K562 (cell line): Measurements from ENCODE around the gene CALHM3. TPM values are rescaled to one million over a fixed set of nuclear protein-coding genes. Genes with fewer than 3 reads are reported as not detected.
A peak's percentile ranks its signal among the peaks of the same experiment; 100 is the strongest.

ENCODE experiments used
- ATAC-seq: fragments of 200-7000 bp; cut with Tn5 transposase; 3 replicates; pipeline ENCODE4 v1.9.1; 2020; ENCODE audit warnings: moderate library complexity
- BruUV-seq: library from RNA; stranded (reverse); fragments of 400-500 nt; replicated peaks from 2 replicates; lab custom pipeline; 2021; lab: Mats Ljungman, UMichigan
- CTCF ChIA-PET: fragments of 300-600 bp; formaldehyde crosslinking; extraction: SDS; loops from one replicate; lab custom pipeline; 2021; ENCODE audit warnings: low intra/inter-chr PET ratio; lab: Yijun Ruan, JAX
- POLR2A ChIA-PET: fragments of 300-600, 350-650 bp; sonication (Branson Sonifier 250); formaldehyde crosslinking; extraction: SDS; loops from one replicate; lab custom pipeline; 2021; ENCODE audit warnings: antibody characterized with exemption, inconsistent platforms; lab: Yijun Ruan, JAX
- DNase-seq, 4 experiments: peaks; one replicate each; pipeline versions ENCODE4 v3.0.0 to v3.0.0-alpha.2; 2011 to 2018; ENCODE audit warnings: low spot score in 3 of 4, mixed read lengths in 3 of 4; ENCODE audit errors: extremely low read depth in 1 of 4
- FAIRE-seq: peaks from 2 replicates; lab custom pipeline; 2011; peaks lifted over from hg19 to GRCh38; lab: Jason Lieb, UNC
- H2AFZ ChIP-seq: 2 replicates; pipeline ENCODE4 v1.6.0; 2011; ENCODE audit warnings: low read depth, low read length, control low read depth, inconsistent platforms
- H3K27ac ChIP-seq: fragments of 200-600 bp; 3 replicates; pipeline ENCODE4 v1.8.0; 2011; ENCODE audit warnings: low read depth, mild to moderate bottlenecking, control low read depth, inconsistent platforms, low read length, moderate library complexity, mixed read lengths; ENCODE audit errors: extremely low read depth
- H3K27me3 ChIP-seq, 2 experiments: fragments of 300-600 bp in 1 of 2; 2 replicates in 1 of 2; 3 replicates in 1 of 2; pipeline versions ENCODE4 v1.6.0 to v1.8.0; 2011; ENCODE audit warnings: inconsistent platforms in 2 of 2, low read length in 2 of 2, mild to moderate bottlenecking in 1 of 2, mixed read lengths in 1 of 2, moderate library complexity in 1 of 2; ENCODE audit not compliant: control insufficient read depth in 2 of 2, insufficient read depth in 2 of 2
- H3K36me3 ChIP-seq: fragments of 300-600 bp; 3 replicates; pipeline ENCODE4 v1.8.0; 2011; ENCODE audit warnings: mild to moderate bottlenecking, low read length, inconsistent platforms; ENCODE audit not compliant: control insufficient read depth, insufficient read depth
- H3K4me1 ChIP-seq, 2 experiments: fragments of 200-600 bp in 1 of 2; replicated peaks in 1 of 2; 2 replicates in 1 of 2; 3 replicates in 1 of 2; pipeline versions ENCODE4 v1.5.1 to v1.8.0; 2011; ENCODE audit warnings: inconsistent platforms in 2 of 2, low read length in 2 of 2, mild to moderate bottlenecking in 1 of 2, mixed read lengths in 1 of 2, moderate library complexity in 1 of 2; ENCODE audit not compliant: control insufficient read depth in 2 of 2, insufficient read depth in 2 of 2
- H3K4me2 ChIP-seq: 2 replicates; pipeline ENCODE4 v1.6.1; 2011; ENCODE audit warnings: low read length, control low read depth, inconsistent platforms, mixed read lengths; ENCODE audit not compliant: insufficient read depth
- H3K4me3 ChIP-seq: fragments of 200-600 bp; sonication (generic), shearing (Covaris generic); 2 replicates; pipeline ENCODE4 v1.5.1; 2016; ENCODE audit warnings: control low read depth, inconsistent platforms
- H3K79me2 ChIP-seq: fragments of 200-600 bp; 3 replicates; pipeline ENCODE4 v1.8.0; 2011; ENCODE audit warnings: low read length, inconsistent platforms; ENCODE audit not compliant: control insufficient read depth, insufficient read depth
- H3K9ac ChIP-seq, 2 experiments: 2 replicates each; pipeline versions ENCODE4 v1.6.0 to v1.6.1; 2011; ENCODE audit warnings: low read depth in 2 of 2, low read length in 2 of 2, control low read depth in 1 of 2, inconsistent platforms in 1 of 2, mild to moderate bottlenecking in 1 of 2, mixed read lengths in 1 of 2; ENCODE audit not compliant: insufficient read depth in 1 of 2
- H3K9me1 ChIP-seq: one replicate; pipeline ENCODE4 v1.6.0; 2011; ENCODE audit warnings: inconsistent platforms, mild to moderate bottlenecking, low read length, moderate library complexity; ENCODE audit not compliant: control insufficient read depth, insufficient read depth
- H3K9me3 ChIP-seq: replicated peaks from 2 replicates; pipeline ENCODE4 v1.5.1; 2011; ENCODE audit warnings: low read depth, low read length, inconsistent platforms; ENCODE audit not compliant: control insufficient read depth, insufficient read depth
- H4K20me1 ChIP-seq: replicated peaks from 2 replicates; pipeline ENCODE4 v1.6.1; 2011; ENCODE audit warnings: low read length, inconsistent platforms, mixed read lengths; ENCODE audit not compliant: control insufficient read depth, insufficient read depth
- EHMT2 ChIP-seq: fragments of 450-650 bp; IDR thresholded peaks from 2 replicates; pipeline ENCODE4 v1.6.1; 2018; ENCODE audit warnings: antibody characterized with exemption
- KLF16 ChIP-seq: IDR thresholded peaks from 2 replicates; pipeline ENCODE4 v1.6.1; 2016; ENCODE audit warnings: antibody characterized with exemption
- PKNOX1 ChIP-seq: fragments of 450-650 bp; IDR thresholded peaks from 2 replicates; pipeline ENCODE4 v1.6.1; 2016
- PTBP1 ChIP-seq: fragments of 200-400 bp; formaldehyde crosslinking; IDR thresholded peaks from 2 replicates; pipeline ENCODE4 v1.6.1; 2017; ENCODE audit warnings: low read depth, low read length
- RNF2 ChIP-seq: sonication (generic); IDR thresholded peaks from 2 replicates; pipeline ENCODE4 v1.6.1; 2016
- ZNF280A ChIP-seq: fragments of 450-650 bp; IDR thresholded peaks from 2 replicates; pipeline ENCODE4 v1.6.1; 2018; ENCODE audit warnings: mild to moderate bottlenecking, low read depth; ENCODE audit not compliant: partially characterized antibody
- WGBS: fragments of 100-300 bp; shearing (Covaris generic); methylation state at CpG from one replicate; pipeline ENCODE4 v1.1.6; 2016; ENCODE audit warnings: low coverage, mixed read lengths; ENCODE audit not compliant: insufficient coverage; ENCODE audit errors: missing lambda C conversion rate; 5-methylcytosine and 5-hydroxymethylcytosine counted together
- in situ Hi-C: fragments of 300-500 bp; cut with MboI; formaldehyde crosslinking; loops from 4 replicates; pipeline ENCODE4 v1.15.0; 2018; ENCODE audit warnings: inconsistent platforms, mixed read lengths
- intact Hi-C: fragments of 100-400 bp; cut with micrococcal nuclease; formaldehyde crosslinking; loops from 2 replicates; pipeline ENCODE4 v1.14.2; 2022
- polyA plus RNA-seq, 8 experiments: library from polyadenylated mRNA; depleted of rRNA in 4 of 8; stranded (reverse) in 5 of 8; unstranded in 3 of 8; fragments of >200 nt; fragmentation: Nextera tagmentation in 2 of 8; fragmentation: Illumina TruSeq in 1 of 8; extraction: Ambion mirVana in 2 of 8; extraction: Trizol in 1 of 8; gene quantifications; 2 replicates each; pipeline versions ENCODE4 v1.2.1 to v1.2.3, GENCODE V29; 2011 to 2014; ENCODE audit warnings: inconsistent platforms in 1 of 8, missing spikeins in 1 of 8
- total RNA-seq, 7 experiments: library from RNA; depleted of rRNA in 6 of 7; stranded (reverse); fragments of >200 nt in 6 of 7; fragmentation: Illumina TruSeq in 2 of 7; extraction: Trizol in 2 of 7; gene quantifications; 2 replicates each; pipeline versions ENCODE4 v1.2.1 to v1.2.3, GENCODE V29; 2011 to 2021; ENCODE audit warnings: low replicate concordance in 1 of 7

The CALHM3 gene
- total and polyA plus RNA-seq, 9 of the 15 experiments (the other 6 are each of a cell fraction or from before 2014, with no cell fraction given): not detected

GRCh38 chr10:103475437-103475836, 3.6 kb downstream of the CALHM3 start:
- CTCF ChIA-PET: no interaction called here
- 10% methylated on average over 1 of the region's 4 CpGs for WGBS

GRCh38 chr10:103474077-103474476, 5.0 kb downstream of the CALHM3 start:
- intact Hi-C loops: no loop called here
- Histone ChIP-seq H4K20me1 (no peaks in the 10 kb centered on the region; the same call in 1 of the 2 replicates), H3K27ac (no peak overlapping the region), H2AFZ (no peak overlapping the region), H3K79me2 (no peaks in the 10 kb centered on the region), H3K36me3 (no peaks in the 10 kb centered on the region), H3K4me3 (no peak overlapping the region), H3K9ac (no peak overlapping the region), H3K9me1 (no peaks in the 10 kb centered on the region), H3K4me1 (peaks cover 10 to 19% of the 10 kb centered on the region in 2 experiments; a peak in 3 of 5 replicates), H3K9me3 (no peaks in the 10 kb centered on the region), H3K4me2 (no peak overlapping the region), H3K27me3 (peaks cover 0 to 7% of the 10 kb centered on the region in 2 experiments; a peak in 1 of 5 replicates)
- FAIRE-seq: no peak
- no peak for DNase-seq
- in situ Hi-C loops: no loop called here
- ChIA-PET CTCF (no interaction called here), POLR2A (no interaction called here)
- BruUV-seq: no TSS peak
- 19% methylated on average over 3 of the region's 3 CpGs for WGBS
- no peak for TF ChIP-seq PTBP1
- TF ChIP-seq EHMT2: 0 out of 2 replicates have a peak, but pooled peaks have one; percentile 10
- TF ChIP-seq ZNF280A: no peak
- TF ChIP-seq KLF16: no peak
- no peak for ATAC-seq

More at GRCh38 chr10:103475437-103475836, 3.6 kb downstream of the CALHM3 start:
- in situ Hi-C loops (loop anchor here (5.0 kb wide), 1 partner anchor 63 kb away; no protein-coding TSS in a partner anchor), intact Hi-C loops (no loop called here)
- peak; percentile 52; the same call in 1 of the 2 replicates for TF ChIP-seq PKNOX1
- no peak for TF ChIP-seq RNF2
- Histone ChIP-seq H3K4me3 (no peak overlapping the region), H3K79me2 (no peaks in the 10 kb centered on the region), H3K27ac (no peak overlapping the region), H3K9ac (peak overlapping the region in 1 of 2 experiments; percentile 5; a peak in 1 of 4 replicates), H3K4me2 (no peak overlapping the region), H3K9me3 (no peaks in the 10 kb centered on the region), H3K36me3 (no peaks in the 10 kb centered on the region), H2AFZ (no peak overlapping the region), H3K27me3 (no peaks in the 10 kb centered on the region), H4K20me1 (no peaks in the 10 kb centered on the region; the same call in 1 of the 2 replicates), H3K4me1 (peaks cover 10 to 22% of the 10 kb centered on the region in 2 experiments; a peak in 3 of 5 replicates), H3K9me1 (no peaks in the 10 kb centered on the region)
- POLR2A ChIA-PET: no interaction called here
- no TSS peak for BruUV-seq
- no peak for DNase-seq
- 0 out of 3 replicates have a peak, but pooled peaks have one; percentile 17 for ATAC-seq
- FAIRE-seq: peak; percentile 6
